Measurements from ENCODE around the gene TMUB1. TPM values are rescaled to one million over a fixed set of nuclear protein-coding genes. Genes with fewer than 3 reads are reported as not detected.

Gene TMUB1
- total RNA-seq, 1 experiment from 2014 or later, result 45.4 TPM

DNA sequence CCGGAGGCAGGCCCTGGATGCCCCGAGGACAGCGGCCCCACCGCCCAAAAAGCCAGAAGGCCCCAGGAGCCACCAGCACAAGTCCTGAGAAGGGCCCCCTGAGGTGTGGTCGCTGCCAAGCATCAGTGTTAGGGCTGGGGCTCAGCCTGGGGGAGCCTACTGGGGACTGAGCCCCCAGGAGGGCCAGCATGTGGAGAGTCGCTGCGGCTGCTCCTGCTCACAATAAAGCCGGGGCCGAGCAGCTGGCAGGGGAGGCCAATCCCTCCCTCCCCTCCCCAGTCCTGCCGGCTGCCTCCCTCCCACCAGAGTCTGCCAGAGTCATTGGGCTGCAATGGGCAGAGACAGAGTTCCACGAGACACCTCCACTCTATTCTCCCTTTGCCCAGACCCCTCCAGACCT, 38.0 kb downstream of the TMUB1 start:
- Histone ChIP-seq H3K79me2 (ENCODE audit: insufficient read depth, low read length) (no peaks in the 10 kb centered on the region), H3K18ac (ENCODE audit: insufficient read length, low read depth, low read length) (no peak overlapping the region), H4K91ac (ENCODE audit: insufficient read length, low read depth, low read length) (no peak overlapping the region), H2BK15ac (ENCODE audit: low read depth, low read length) (no peak overlapping the region), H3K79me1 (ENCODE audit: insufficient read depth, low read depth, low read length, poor library complexity, severe bottlenecking) (no peaks in the 10 kb centered on the region), H2AFZ (ENCODE audit: low read length) (no peak overlapping the region), H3K56ac (ENCODE audit: insufficient read length, low read depth, low read length) (no peak overlapping the region), H3K9ac (ENCODE audit: extremely low read depth, insufficient read length, low read length) (no peak overlapping the region), H2BK120ac (ENCODE audit: low read depth, low read length, poor library complexity, severe bottlenecking) (no peak overlapping the region), H3K27ac (ENCODE audit: insufficient read length, low read depth, low read length) (no peak overlapping the region), H2BK20ac (ENCODE audit: low read depth, low read length, poor library complexity, severe bottlenecking) (no peak overlapping the region), H4K5ac (ENCODE audit: insufficient read length, low read depth, low read length) (no peak overlapping the region), H3K4me2 (ENCODE audit: insufficient read depth, insufficient read length, low read length) (no peak overlapping the region), H3K23me2 (ENCODE audit: insufficient read length, low read depth, low read length, poor library complexity, severe bottlenecking) (no peaks in the 10 kb centered on the region), H2BK5ac (ENCODE audit: insufficient read length, low read length) (no peak overlapping the region), H3K4ac (ENCODE audit: low read depth, low read length) (no peak overlapping the region), H3K4me1 (ENCODE audit: insufficient read depth, low read length) (no peaks in the 10 kb centered on the region), H3K14ac (ENCODE audit: insufficient read depth, low read length) (no peak overlapping the region), H4K20me1 (ENCODE audit: control insufficient read depth, insufficient read depth, insufficient read length) (no peaks in the 10 kb centered on the region), H2BK12ac (ENCODE audit: insufficient read length, low read depth, low read length) (no peak overlapping the region), H3T11ph (ENCODE audit: low read length) (no peak overlapping the region), H3K27me3 (ENCODE audit: insufficient read depth, low read length) (peaks cover 3% of the 10 kb centered on the region; the same call in 1 of the 2 replicates), H4K8ac (replicated peaks; ENCODE audit: insufficient read length, low read depth, low read length) (no peak overlapping the region), H3K9me3 (ENCODE audit: control insufficient read depth, low read depth, low read length) (no peaks in the 10 kb centered on the region), H3K23ac (ENCODE audit: insufficient read length, low read depth, low read length) (no peak overlapping the region), H2AK5ac (ENCODE audit: insufficient read length, low read length) (no peak overlapping the region)
- DNase-seq, result no peak
- H3K4me3 Mint-ChIP-seq, result no peak overlapping the region
- WGBS (ENCODE audit: extremely low coverage, insufficient read length, low lambda C conversion rate), result no CpG with 5 or more reads among the region's 11 CpGs
- H3K27ac Mint-ChIP-seq, result no peak overlapping the region
- H3K36me3 Mint-ChIP-seq (ENCODE audit: insufficient read depth in 1 of 3, low read depth in 3 of 3), result no peaks in the 10 kb centered on the region; a peak in 1 of 7 replicates
- TF ChIP-seq, protein P1, sequence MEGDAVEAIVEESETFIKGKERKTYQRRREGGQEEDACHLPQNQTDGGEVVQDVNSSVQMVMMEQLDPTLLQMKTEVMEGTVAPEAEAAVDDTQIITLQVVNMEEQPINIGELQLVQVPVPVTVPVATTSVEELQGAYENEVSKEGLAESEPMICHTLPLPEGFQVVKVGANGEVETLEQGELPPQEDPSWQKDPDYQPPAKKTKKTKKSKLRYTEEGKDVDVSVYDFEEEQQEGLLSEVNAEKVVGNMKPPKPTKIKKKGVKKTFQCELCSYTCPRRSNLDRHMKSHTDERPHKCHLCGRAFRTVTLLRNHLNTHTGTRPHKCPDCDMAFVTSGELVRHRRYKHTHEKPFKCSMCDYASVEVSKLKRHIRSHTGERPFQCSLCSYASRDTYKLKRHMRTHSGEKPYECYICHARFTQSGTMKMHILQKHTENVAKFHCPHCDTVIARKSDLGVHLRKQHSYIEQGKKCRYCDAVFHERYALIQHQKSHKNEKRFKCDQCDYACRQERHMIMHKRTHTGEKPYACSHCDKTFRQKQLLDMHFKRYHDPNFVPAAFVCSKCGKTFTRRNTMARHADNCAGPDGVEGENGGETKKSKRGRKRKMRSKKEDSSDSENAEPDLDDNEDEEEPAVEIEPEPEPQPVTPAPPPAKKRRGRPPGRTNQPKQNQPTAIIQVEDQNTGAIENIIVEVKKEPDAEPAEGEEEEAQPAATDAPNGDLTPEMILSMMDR (conservative IDR thresholded peaks at IDR 0.05), result no peak
- no peaks in the 10 kb centered on the region; a peak in 1 of 5 replicates for H3K9me3 Mint-ChIP-seq
- H3K27me3 Mint-ChIP-seq (ENCODE audit: low read depth), result peaks cover 33% of the 10 kb centered on the region
- no peaks in the 10 kb centered on the region for H3K4me1 Mint-ChIP-seq

Data from H9 (cell line).